Ascending aorta (tissue), 2 donors: Measurements from ENCODE around the gene SPRY4. TPM values are rescaled to one million over a fixed set of nuclear protein-coding genes. Genes with fewer than 3 reads are reported as not detected.
"Not testable (repeated sequence)": the region's sequence is repeated elsewhere in the genome, so short reads cannot be mapped to it uniquely, and the experiment has no call there.

Source experiments
- DNase-seq, 2 donors: peaks; one replicate each; pipeline ENCODE4 v3.0.0-alpha.2; 2019; ENCODE audit warnings: low spot score in 2 of 2
- H3K27ac ChIP-seq, 2 donors: fragments of 200-600 bp; sonication (generic); one replicate each; pipeline ENCODE4 v1.5.1; 2016 to 2017; ENCODE audit warnings: mild to moderate bottlenecking in 1 of 2
- H3K27me3 ChIP-seq: fragments of 200-600 bp; sonication (generic); one replicate; pipeline ENCODE4 v1.5.1; 2017
- H3K36me3 ChIP-seq, 2 donors: fragments of 200-600 bp; sonication (generic); one replicate each; pipeline ENCODE4 v1.5.1; 2016
- H3K4me1 ChIP-seq, 2 donors: fragments of 200-600 bp; sonication (generic); one replicate each; pipeline ENCODE4 v1.5.1; 2016 to 2017; ENCODE audit warnings: mild to moderate bottlenecking in 1 of 2
- H3K4me3 ChIP-seq, 2 donors: fragments of 200-600 bp; sonication (generic); one replicate each; pipeline ENCODE4 v1.5.1; 2016 to 2017; ENCODE audit warnings: mild to moderate bottlenecking in 1 of 2
- H3K9me3 ChIP-seq, 2 donors: fragments of 200-600 bp; sonication (generic); one replicate each; pipeline ENCODE4 v1.5.1; 2016
- intact Hi-C: fragments of 100-400 bp; cut with DNase I; formaldehyde crosslinking; loops from one replicate; pipeline ENCODE4 v1.15.1; 2023
- total RNA-seq: library from RNA; depleted of rRNA; stranded (reverse); fragments of >200 nt; gene quantifications from one replicate; pipeline ENCODE4 v1.1.0, GENCODE V29; 2016
- TF ChIP-seq, protein P1 (sequence below), 3 experiments: fragments of 200-600 bp in 2 of 3; fragments of 450-650 bp in 1 of 3; sonication (generic) in 2 of 3; IDR thresholded peaks; one replicate each; pipeline ENCODE4 v1.5.1; 2016 to 2019; ENCODE audit warnings: antibody characterized with exemption in 3 of 3, mild to moderate bottlenecking in 1 of 3, moderate library complexity in 1 of 3

The SPRY4 gene
- total RNA-seq, 1 donor from 2014 or later: 111 TPM

GRCh38 chr5:142301540-142301939, 23.3 kb downstream of the SPRY4 start:
- Histone ChIP-seq H3K27ac (peak overlapping the region in 1 of 2 donors; percentile 9), H3K4me1 (peaks cover 2 to 25% of the 10 kb centered on the region in 2 donors), H3K4me3 (no peak overlapping the region), H3K36me3 (no peaks in the 10 kb centered on the region), H3K9me3 (no peaks in the 10 kb centered on the region), H3K27me3 (no peaks in the 10 kb centered on the region)
- TF ChIP-seq, protein P1, sequence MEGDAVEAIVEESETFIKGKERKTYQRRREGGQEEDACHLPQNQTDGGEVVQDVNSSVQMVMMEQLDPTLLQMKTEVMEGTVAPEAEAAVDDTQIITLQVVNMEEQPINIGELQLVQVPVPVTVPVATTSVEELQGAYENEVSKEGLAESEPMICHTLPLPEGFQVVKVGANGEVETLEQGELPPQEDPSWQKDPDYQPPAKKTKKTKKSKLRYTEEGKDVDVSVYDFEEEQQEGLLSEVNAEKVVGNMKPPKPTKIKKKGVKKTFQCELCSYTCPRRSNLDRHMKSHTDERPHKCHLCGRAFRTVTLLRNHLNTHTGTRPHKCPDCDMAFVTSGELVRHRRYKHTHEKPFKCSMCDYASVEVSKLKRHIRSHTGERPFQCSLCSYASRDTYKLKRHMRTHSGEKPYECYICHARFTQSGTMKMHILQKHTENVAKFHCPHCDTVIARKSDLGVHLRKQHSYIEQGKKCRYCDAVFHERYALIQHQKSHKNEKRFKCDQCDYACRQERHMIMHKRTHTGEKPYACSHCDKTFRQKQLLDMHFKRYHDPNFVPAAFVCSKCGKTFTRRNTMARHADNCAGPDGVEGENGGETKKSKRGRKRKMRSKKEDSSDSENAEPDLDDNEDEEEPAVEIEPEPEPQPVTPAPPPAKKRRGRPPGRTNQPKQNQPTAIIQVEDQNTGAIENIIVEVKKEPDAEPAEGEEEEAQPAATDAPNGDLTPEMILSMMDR (IDR thresholded peaks at IDR 0.05): no peak
- intact Hi-C loops: no loop called here
- no peak for DNase-seq

GRCh38 chr5:142300677-142301076, 24.1 kb downstream of the SPRY4 start:
- intact Hi-C loops: no loop called here
- H3K27ac ChIP-seq: peak overlapping the region; percentile 9 to 52
- H3K4me1 ChIP-seq: peaks cover 7 to 33% of the 10 kb centered on the region in 2 donors
- no peaks in the 10 kb centered on the region for H3K27me3 ChIP-seq
- no peaks in the 10 kb centered on the region for H3K36me3 ChIP-seq
- TF ChIP-seq, protein P1 (IDR thresholded peaks at IDR 0.05): no peak
- no peak for DNase-seq
- H3K4me3 ChIP-seq: no peak overlapping the region
- H3K9me3 ChIP-seq: no peaks in the 10 kb centered on the region

DNA sequence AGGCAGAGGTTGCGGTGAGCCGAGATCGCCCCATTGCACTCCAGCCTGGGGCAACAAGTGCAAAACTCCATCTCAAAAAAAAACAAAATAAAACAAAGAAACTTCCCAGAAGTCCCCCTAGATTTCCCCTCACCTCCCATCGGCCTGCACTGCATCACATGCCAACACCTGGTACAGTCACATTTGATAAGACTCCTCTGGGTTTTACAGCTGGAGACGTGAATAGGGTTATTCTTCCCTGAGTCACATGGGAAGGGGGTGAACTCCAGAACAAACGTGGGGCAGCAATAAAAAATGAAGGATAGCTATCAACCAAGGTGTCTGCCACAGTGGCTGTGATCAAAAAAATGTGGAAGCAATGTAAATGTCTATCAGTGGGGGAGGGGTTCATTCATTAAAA, 26.0 kb downstream of the SPRY4 start:
- H3K9me3 ChIP-seq: no peaks in the 10 kb centered on the region
- H3K27ac ChIP-seq: no peak overlapping the region
- no peak overlapping the region for H3K4me3 ChIP-seq
- no peaks in the 10 kb centered on the region for H3K27me3 ChIP-seq
- intact Hi-C loops: no loop called here
- no peak for DNase-seq
- TF ChIP-seq, protein P1 (IDR thresholded peaks at IDR 0.05): no peak
- H3K4me1 ChIP-seq: peaks cover 9 to 27% of the 10 kb centered on the region in 2 donors
- no peaks in the 10 kb centered on the region for H3K36me3 ChIP-seq

DNA sequence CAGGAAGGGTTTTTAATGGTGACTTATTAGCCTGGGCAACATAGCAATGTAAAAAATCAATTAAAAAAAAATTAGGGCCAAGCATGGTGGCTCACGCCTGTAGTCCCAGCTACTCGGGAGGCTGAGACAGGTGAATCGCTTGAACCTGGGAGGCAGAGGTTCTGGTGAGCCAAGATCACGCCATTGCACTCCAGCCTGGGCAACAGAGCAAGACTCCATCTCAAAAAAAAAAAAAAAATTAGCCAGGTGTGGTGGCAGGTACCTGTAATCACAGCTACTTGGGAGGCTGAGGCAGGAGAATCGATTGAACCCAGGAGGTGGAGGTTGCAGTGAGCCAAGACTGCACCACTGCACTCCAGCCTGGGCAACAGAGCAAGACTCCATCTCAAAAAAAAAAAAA, 27.0 kb downstream of the SPRY4 start:
- peaks cover 9 to 23% of the 10 kb centered on the region in 2 donors for H3K4me1 ChIP-seq
- not testable (repeated sequence) for H3K9me3 ChIP-seq, H3K36me3 ChIP-seq, H3K4me3 ChIP-seq, H3K27me3 ChIP-seq, DNase-seq
- intact Hi-C loops: loop anchor here (1.0 kb wide), 1 partner anchor 104 kb away; no protein-coding TSS in a partner anchor
- H3K27ac ChIP-seq: peak overlapping the region; percentile 79 to 83

DNA sequence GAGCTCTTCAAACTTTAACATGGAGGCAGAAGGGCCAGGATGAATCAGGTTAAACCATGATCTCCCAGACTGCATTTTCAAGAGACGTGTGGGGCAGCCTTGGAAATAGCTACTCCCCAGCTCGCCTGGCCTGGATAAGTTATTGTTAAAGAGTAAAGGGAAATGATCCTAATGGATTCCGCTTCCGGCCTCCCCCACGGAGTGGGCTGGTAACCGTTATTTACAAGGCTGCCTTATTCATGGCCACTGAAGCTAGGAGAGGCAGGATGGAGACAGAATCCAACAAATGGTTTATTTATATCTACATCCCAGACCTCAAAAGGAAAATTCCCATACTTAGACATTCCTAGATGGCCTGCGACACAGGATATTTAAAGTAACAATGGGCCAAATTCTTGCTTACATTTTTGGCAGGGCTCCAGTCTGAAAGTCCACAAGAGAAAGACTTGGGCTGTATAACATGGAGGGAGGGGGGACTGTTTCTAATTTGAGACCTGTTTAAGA, 27.9 kb downstream of the SPRY4 start:
- Histone ChIP-seq H3K9me3 (no peaks in the 10 kb centered on the region), H3K4me3 (no peak overlapping the region), H3K27ac (peak overlapping the region; percentile 83 to 94), H3K36me3 (no peaks in the 10 kb centered on the region), H3K4me1 (peaks cover 9 to 23% of the 10 kb centered on the region in 2 donors), H3K27me3 (no peaks in the 10 kb centered on the region)
- DNase-seq: peak in 1 of 2 donors; percentile 83
- TF ChIP-seq, protein P1 (IDR thresholded peaks at IDR 0.05): no peak
- intact Hi-C loops: loop anchor here (1.0 kb wide), 1 partner anchor 104 kb away; no protein-coding TSS in a partner anchor

GRCh38 chr5:142295960-142296860, 28.6 kb downstream of the SPRY4 start:
- intact Hi-C loops: loop anchor here (2.0 kb wide), 1 partner anchor 49 kb away; no protein-coding TSS in a partner anchor
- TF ChIP-seq, protein P1 (IDR thresholded peaks at IDR 0.05): no peak
- H3K27me3 ChIP-seq: no peaks in the 10 kb centered on the region
- no peaks in the 10 kb centered on the region for H3K9me3 ChIP-seq
- H3K4me3 ChIP-seq: no peak overlapping the region
- DNase-seq: no peak
- peak overlapping the region; percentile 83 to 94 for H3K27ac ChIP-seq
- no peaks in the 10 kb centered on the region for H3K36me3 ChIP-seq
- peaks cover 9 to 23% of the 10 kb centered on the region in 2 donors for H3K4me1 ChIP-seq
